H9 (cell line): ENCODE results near the gene DCLK2. TPM values are rescaled to one million over a fixed set of nuclear protein-coding genes. Genes with fewer than 3 reads are reported as not detected.

Experiments used
- DNase-seq: peaks from one replicate; pipeline ENCODE4 v3.0.0-alpha.2; 2017
- H2AFZ ChIP-seq: one replicate; pipeline ENCODE4 v1.6.1; 2013; ENCODE audit warnings: mild to moderate bottlenecking, low read length, control low read depth, moderate library complexity
- H2AK5ac ChIP-seq: 2 replicates; pipeline ENCODE4 v1.6.1; 2013; ENCODE audit warnings: low read length, control low read depth, mixed read lengths; ENCODE audit not compliant: insufficient read length
- H2BK120ac ChIP-seq: one replicate; pipeline ENCODE4 v1.6.1; 2013; ENCODE audit warnings: low read depth, mild to moderate bottlenecking, low read length, control low read depth, inconsistent platforms; ENCODE audit not compliant: poor library complexity, severe bottlenecking
- H2BK12ac ChIP-seq: 2 replicates; pipeline ENCODE4 v1.6.1; 2013; ENCODE audit warnings: low read length, control low read depth, mixed read lengths, low read depth; ENCODE audit not compliant: insufficient read length
- H2BK15ac ChIP-seq: 2 replicates; pipeline ENCODE4 v1.6.1; 2013; ENCODE audit warnings: low read depth, low read length, control low read depth
- H2BK20ac ChIP-seq: one replicate; pipeline ENCODE4 v1.6.1; 2013; ENCODE audit warnings: low read depth, mild to moderate bottlenecking, low read length, control low read depth, inconsistent platforms; ENCODE audit not compliant: poor library complexity, severe bottlenecking
- H2BK5ac ChIP-seq: 2 replicates; pipeline ENCODE4 v1.6.1; 2013; ENCODE audit warnings: low read length, control low read depth, mixed read lengths; ENCODE audit not compliant: insufficient read length
- H3K14ac ChIP-seq: 2 replicates; pipeline ENCODE4 v1.6.1; 2013; ENCODE audit warnings: low read length, control low read depth; ENCODE audit not compliant: insufficient read depth
- H3K18ac ChIP-seq: 2 replicates; pipeline ENCODE4 v1.6.1; 2013; ENCODE audit warnings: low read depth, mild to moderate bottlenecking, mixed read lengths, low read length, control low read depth; ENCODE audit not compliant: insufficient read length
- H3K23ac ChIP-seq: 2 replicates; pipeline ENCODE4 v1.6.1; 2013; ENCODE audit warnings: low read length, control low read depth, mixed read lengths, low read depth; ENCODE audit not compliant: insufficient read length
- H3K23me2 ChIP-seq: 2 replicates; pipeline ENCODE4 v1.6.1; 2013; ENCODE audit warnings: low read depth, mild to moderate bottlenecking, mixed read lengths, low read length, control low read depth; ENCODE audit not compliant: insufficient read length, poor library complexity, severe bottlenecking
- H3K27ac ChIP-seq: 2 replicates; pipeline ENCODE4 v1.5.1; 2013; ENCODE audit warnings: low read length, control low read depth, mixed read lengths, low read depth; ENCODE audit not compliant: insufficient read length
- H3K27me3 ChIP-seq: 2 replicates; pipeline ENCODE4 v1.6.1; 2013; ENCODE audit warnings: low read length, control low read depth, inconsistent platforms; ENCODE audit not compliant: insufficient read depth
- H3K4ac ChIP-seq: 2 replicates; pipeline ENCODE4 v1.6.1; 2013; ENCODE audit warnings: low read depth, mild to moderate bottlenecking, control low read depth, inconsistent platforms, low read length, moderate library complexity
- H3K4me1 ChIP-seq: 2 replicates; pipeline ENCODE4 v1.6.1; 2013; ENCODE audit warnings: low read length, control low read depth, inconsistent platforms; ENCODE audit not compliant: insufficient read depth
- H3K4me2 ChIP-seq: 2 replicates; pipeline ENCODE4 v1.6.1; 2013; ENCODE audit warnings: low read length, control low read depth, mixed read lengths; ENCODE audit not compliant: insufficient read length, insufficient read depth
- H3K56ac ChIP-seq: 2 replicates; pipeline ENCODE4 v1.6.1; 2013; ENCODE audit warnings: low read depth, mild to moderate bottlenecking, mixed read lengths, low read length, control low read depth; ENCODE audit not compliant: insufficient read length
- H3K79me1 ChIP-seq: 2 replicates; pipeline ENCODE4 v1.6.1; 2013; ENCODE audit warnings: low read depth, mild to moderate bottlenecking, moderate library complexity, low read length, control low read depth, inconsistent platforms; ENCODE audit not compliant: insufficient read depth, poor library complexity, severe bottlenecking
- H3K79me2 ChIP-seq: 2 replicates; pipeline ENCODE4 v1.6.1; 2013; ENCODE audit warnings: low read length, control low read depth, inconsistent platforms; ENCODE audit not compliant: insufficient read depth
- H3K9ac ChIP-seq: 2 replicates; pipeline ENCODE4 v1.6.1; 2013; ENCODE audit warnings: low read length, control low read depth, mixed read lengths; ENCODE audit not compliant: insufficient read length; ENCODE audit errors: extremely low read depth
- H3K9me3 ChIP-seq: one replicate; pipeline ENCODE4 v1.6.1; 2013; ENCODE audit warnings: low read depth, low read length, inconsistent platforms; ENCODE audit not compliant: control insufficient read depth
- H3T11ph ChIP-seq: one replicate; pipeline ENCODE4 v1.6.1; 2013; ENCODE audit warnings: mild to moderate bottlenecking, low read length, control low read depth, inconsistent platforms
- H4K20me1 ChIP-seq: one replicate; pipeline ENCODE4 v1.6.1; 2013; ENCODE audit not compliant: control insufficient read depth, insufficient read length, insufficient read depth
- H4K5ac ChIP-seq: 2 replicates; pipeline ENCODE4 v1.6.1; 2013; ENCODE audit warnings: low read depth, mild to moderate bottlenecking, mixed read lengths, low read length, control low read depth; ENCODE audit not compliant: insufficient read length
- H4K8ac ChIP-seq: replicated peaks from 2 replicates; pipeline ENCODE4 v1.6.1; 2013; ENCODE audit warnings: low read length, control low read depth, mixed read lengths, low read depth; ENCODE audit not compliant: insufficient read length
- H4K91ac ChIP-seq: 2 replicates; pipeline ENCODE4 v1.6.1; 2013; ENCODE audit warnings: low read depth, mild to moderate bottlenecking, moderate library complexity, mixed read lengths, low read length, control low read depth; ENCODE audit not compliant: insufficient read length
- H3K27ac Mint-ChIP-seq, 3 experiments: 2 replicates in 2 of 3; 3 replicates in 1 of 3; pipeline ENCODE4 v1.8.0; 2020 to 2021; ENCODE audit warnings: mixed read lengths in 3 of 3, mild to moderate bottlenecking in 1 of 3, moderate library complexity in 1 of 3
- H3K27me3 Mint-ChIP-seq: 2 replicates; pipeline ENCODE4 v1.8.0; 2021; ENCODE audit warnings: low read depth, mild to moderate bottlenecking, moderate library complexity, mixed read lengths
- H3K36me3 Mint-ChIP-seq, 3 experiments: 2 replicates in 2 of 3; 3 replicates in 1 of 3; pipeline ENCODE4 v1.8.0; 2020 to 2021; ENCODE audit warnings: low read depth in 3 of 3, mixed read lengths in 3 of 3; ENCODE audit not compliant: insufficient read depth in 1 of 3
- H3K4me1 Mint-ChIP-seq, 2 experiments: 2 replicates each; pipeline ENCODE4 v1.8.0; 2020; ENCODE audit warnings: mixed read lengths in 2 of 2
- H3K4me3 Mint-ChIP-seq, 2 experiments: 2 replicates in 1 of 2; 3 replicates in 1 of 2; pipeline ENCODE4 v1.8.0; 2020 to 2021; ENCODE audit warnings: mild to moderate bottlenecking in 2 of 2, mixed read lengths in 2 of 2, moderate library complexity in 1 of 2
- H3K9me3 Mint-ChIP-seq, 2 experiments: 2 replicates in 1 of 2; 3 replicates in 1 of 2; pipeline ENCODE4 v1.8.0; 2020; ENCODE audit warnings: mild to moderate bottlenecking in 2 of 2, mixed read lengths in 2 of 2, moderate library complexity in 1 of 2
- CTCF ChIP-seq: fragments of 200-600 bp; sonication (generic); conservative IDR thresholded peaks from 3 replicates; pipeline ENCODE4 v1.8.0; 2021; ENCODE audit warnings: antibody characterized with exemption, mild to moderate bottlenecking
- total RNA-seq: library from RNA; stranded (reverse); gene quantifications from 2 replicates; pipeline ENCODE4 v1.2.1, GENCODE V29; 2021

The DCLK2 gene
- total RNA-seq, 1 experiment from 2014 or later: 0.33 TPM

- no peak overlapping the region for H4K91ac ChIP-seq
- TF ChIP-seq CTCF: no peak
- Mint-ChIP-seq H3K27me3 (no peaks in the 10 kb centered on the region), H3K36me3 (no peaks in the 10 kb centered on the region), H3K27ac (no peak overlapping the region), H3K9me3 (no peaks in the 10 kb centered on the region), H3K4me1 (peaks cover 5 to 9% of the 10 kb centered on the region in 2 experiments), H3K4me3 (no peak overlapping the region)
- H3K9ac ChIP-seq: no peak overlapping the region
- no peak overlapping the region for H3K4me2 ChIP-seq
- DNase-seq: no peak
- no peaks in the 10 kb centered on the region for H3K79me2 ChIP-seq
- H3K4ac ChIP-seq: no peak overlapping the region
- no peaks in the 10 kb centered on the region for H3K27me3 ChIP-seq
- H2BK120ac ChIP-seq: no peak overlapping the region
- H2AFZ ChIP-seq: no peak overlapping the region
- no peak overlapping the region for H3T11ph ChIP-seq
- no peak overlapping the region for H2BK12ac ChIP-seq
- no peak overlapping the region for H3K27ac ChIP-seq
- no peak overlapping the region for H4K5ac ChIP-seq
- no peak overlapping the region for H2BK15ac ChIP-seq
- no peak overlapping the region for H3K14ac ChIP-seq
- no peak overlapping the region for H2BK5ac ChIP-seq
- no peak overlapping the region for H3K23ac ChIP-seq
- H3K9me3 ChIP-seq: no peaks in the 10 kb centered on the region
- H3K56ac ChIP-seq: no peak overlapping the region
- H2AK5ac ChIP-seq: no peak overlapping the region
- no peak overlapping the region for H4K8ac ChIP-seq
- no peaks in the 10 kb centered on the region for H3K23me2 ChIP-seq
- H4K20me1 ChIP-seq: no peaks in the 10 kb centered on the region
- H3K4me1 ChIP-seq: no peaks in the 10 kb centered on the region
- no peak overlapping the region for H2BK20ac ChIP-seq
- H3K18ac ChIP-seq: no peak overlapping the region
- H3K79me1 ChIP-seq: no peaks in the 10 kb centered on the region
Observed at GRCh38 chr4:150047546-150047945, 30.7 kb upstream of the DCLK2 start.
